Measurements from ENCODE around the gene MYO5A.
A peak's percentile ranks its signal among the peaks of the same experiment; 100 is the strongest.

GRCh38 chr15:52257734-52258062 is 271.0 kb downstream of the MYO5A start:
- TF ChIP-seq, protein P1, sequence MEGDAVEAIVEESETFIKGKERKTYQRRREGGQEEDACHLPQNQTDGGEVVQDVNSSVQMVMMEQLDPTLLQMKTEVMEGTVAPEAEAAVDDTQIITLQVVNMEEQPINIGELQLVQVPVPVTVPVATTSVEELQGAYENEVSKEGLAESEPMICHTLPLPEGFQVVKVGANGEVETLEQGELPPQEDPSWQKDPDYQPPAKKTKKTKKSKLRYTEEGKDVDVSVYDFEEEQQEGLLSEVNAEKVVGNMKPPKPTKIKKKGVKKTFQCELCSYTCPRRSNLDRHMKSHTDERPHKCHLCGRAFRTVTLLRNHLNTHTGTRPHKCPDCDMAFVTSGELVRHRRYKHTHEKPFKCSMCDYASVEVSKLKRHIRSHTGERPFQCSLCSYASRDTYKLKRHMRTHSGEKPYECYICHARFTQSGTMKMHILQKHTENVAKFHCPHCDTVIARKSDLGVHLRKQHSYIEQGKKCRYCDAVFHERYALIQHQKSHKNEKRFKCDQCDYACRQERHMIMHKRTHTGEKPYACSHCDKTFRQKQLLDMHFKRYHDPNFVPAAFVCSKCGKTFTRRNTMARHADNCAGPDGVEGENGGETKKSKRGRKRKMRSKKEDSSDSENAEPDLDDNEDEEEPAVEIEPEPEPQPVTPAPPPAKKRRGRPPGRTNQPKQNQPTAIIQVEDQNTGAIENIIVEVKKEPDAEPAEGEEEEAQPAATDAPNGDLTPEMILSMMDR (tag by site-specific recombination; IDR thresholded peaks at IDR 0.05) = no peak
- TF ChIP-seq KLF10 (tag by site-specific recombination; IDR thresholded peaks at IDR 0.05) = no peak
- TF ChIP-seq ZNF776 (tag by site-specific recombination; IDR thresholded peaks at IDR 0.05; ENCODE audit: borderline replicate concordance) = no peak
- no peak for TF ChIP-seq ZNF311 (tag by site-specific recombination; IDR thresholded peaks at IDR 0.05; ENCODE audit: borderline replicate concordance)
- TF ChIP-seq, protein P2, sequence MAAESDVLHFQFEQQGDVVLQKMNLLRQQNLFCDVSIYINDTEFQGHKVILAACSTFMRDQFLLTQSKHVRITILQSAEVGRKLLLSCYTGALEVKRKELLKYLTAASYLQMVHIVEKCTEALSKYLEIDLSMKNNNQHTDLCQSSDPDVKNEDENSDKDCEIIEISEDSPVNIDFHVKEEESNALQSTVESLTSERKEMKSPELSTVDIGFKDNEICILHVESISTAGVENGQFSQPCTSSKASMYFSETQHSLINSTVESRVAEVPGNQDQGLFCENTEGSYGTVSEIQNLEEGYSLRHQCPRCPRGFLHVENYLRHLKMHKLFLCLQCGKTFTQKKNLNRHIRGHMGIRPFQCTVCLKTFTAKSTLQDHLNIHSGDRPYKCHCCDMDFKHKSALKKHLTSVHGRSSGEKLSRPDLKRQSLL (tag by site-specific recombination; IDR thresholded peaks at IDR 0.05) = peak; percentile 82
- no peak for TF ChIP-seq ZSCAN5A (tag by site-specific recombination; IDR thresholded peaks at IDR 0.05)
- no peak for TF ChIP-seq ZBTB11 (tag by site-specific recombination; conservative IDR thresholded peaks at IDR 0.05; ENCODE audit: low read depth)
- TF ChIP-seq ZNF184 (tag by site-specific recombination; IDR thresholded peaks at IDR 0.05) = no peak
- TF ChIP-seq GFI1B (tag by site-specific recombination; IDR thresholded peaks at IDR 0.05) = no peak
- TF ChIP-seq TSHZ1 (tag by site-specific recombination; IDR thresholded peaks at IDR 0.05; ENCODE audit: borderline replicate concordance) = no peak
- no peak for TF ChIP-seq TRIM28 (IDR thresholded peaks at IDR 0.05; ENCODE audit: borderline replicate concordance, low read length)
- TF ChIP-seq SP2 (tag by site-specific recombination; IDR thresholded peaks at IDR 0.05) = no peak
- TF ChIP-seq ZBTB26 (tag by site-specific recombination; optimal IDR thresholded peaks at IDR 0.05) = no peak

Data from HEK293 (cell line).